GM19395 (cell line): ENCODE data around the gene RANBP3.
"Not testable (repeated sequence)": the region's sequence is repeated elsewhere in the genome, so short reads cannot be mapped to it uniquely, and the experiment has no call there.

ENCODE experiments used
- ATAC-seq: cut with Tn5 transposase; IDR thresholded peaks from one replicate; pipeline ENCODE4 v1.9.1; 2021; ENCODE audit warnings: mild to moderate bottlenecking, moderate library complexity; ENCODE audit not compliant: unreplicated experiment

Gene RANBP3

DNA sequence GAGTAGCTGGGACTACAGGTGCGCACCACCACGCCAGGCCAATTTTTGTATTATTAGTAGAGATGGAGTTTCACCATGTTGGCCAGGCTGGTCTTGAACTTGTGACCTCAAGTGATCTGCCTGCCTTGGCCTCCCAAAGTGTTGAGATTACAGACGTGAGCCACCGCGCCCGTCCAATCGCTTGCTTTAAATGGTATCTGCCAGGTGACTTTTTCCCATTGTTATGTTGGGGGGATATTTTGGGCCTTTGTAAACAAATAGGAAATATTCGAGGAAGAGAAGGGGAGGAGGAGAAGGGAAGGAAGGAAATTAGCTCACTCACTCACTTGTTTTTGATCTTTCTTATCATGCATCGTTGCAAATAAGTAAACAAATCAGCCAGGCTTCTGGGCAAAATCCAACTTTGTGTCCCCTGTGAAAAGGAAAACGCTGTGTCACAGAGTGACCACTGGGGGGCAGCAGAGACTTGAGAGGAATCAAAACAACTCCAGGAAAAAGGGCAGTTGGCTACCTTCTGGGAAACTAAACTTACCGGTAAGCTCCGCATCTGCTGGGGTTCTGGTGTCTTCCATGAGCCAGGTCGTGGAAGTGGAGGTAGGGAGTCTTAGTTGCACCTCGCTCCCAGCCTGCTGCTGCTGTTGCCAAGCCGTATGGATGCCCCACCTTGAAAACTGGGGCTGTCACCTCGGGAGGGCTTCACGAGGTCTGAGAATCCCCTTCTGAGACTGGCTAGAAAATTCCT lies 9.3 kb upstream of the RANBP3 start:
- no peak for ATAC-seq

DNA sequence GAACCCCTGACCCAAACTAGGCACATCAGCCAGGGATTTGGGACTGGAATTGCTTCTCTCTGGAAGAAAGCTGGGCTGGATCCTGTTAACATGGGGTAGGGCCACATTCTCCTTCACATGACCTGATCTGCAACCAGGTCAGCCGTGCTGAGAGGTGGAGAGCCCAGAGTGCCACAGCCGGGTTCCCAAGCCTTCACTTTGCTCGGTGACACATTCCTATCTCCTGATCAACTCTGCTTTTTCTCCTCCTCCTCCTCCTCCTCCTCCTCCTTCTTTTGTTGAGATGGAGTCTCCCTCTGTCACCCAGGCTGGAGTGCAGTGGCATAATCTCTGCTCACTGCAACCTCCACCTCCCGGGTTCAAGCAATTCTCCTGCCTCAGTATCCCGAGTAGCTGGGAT lies 7.9 kb upstream of the RANBP3 start:
- ATAC-seq, result not testable (repeated sequence)

DNA sequence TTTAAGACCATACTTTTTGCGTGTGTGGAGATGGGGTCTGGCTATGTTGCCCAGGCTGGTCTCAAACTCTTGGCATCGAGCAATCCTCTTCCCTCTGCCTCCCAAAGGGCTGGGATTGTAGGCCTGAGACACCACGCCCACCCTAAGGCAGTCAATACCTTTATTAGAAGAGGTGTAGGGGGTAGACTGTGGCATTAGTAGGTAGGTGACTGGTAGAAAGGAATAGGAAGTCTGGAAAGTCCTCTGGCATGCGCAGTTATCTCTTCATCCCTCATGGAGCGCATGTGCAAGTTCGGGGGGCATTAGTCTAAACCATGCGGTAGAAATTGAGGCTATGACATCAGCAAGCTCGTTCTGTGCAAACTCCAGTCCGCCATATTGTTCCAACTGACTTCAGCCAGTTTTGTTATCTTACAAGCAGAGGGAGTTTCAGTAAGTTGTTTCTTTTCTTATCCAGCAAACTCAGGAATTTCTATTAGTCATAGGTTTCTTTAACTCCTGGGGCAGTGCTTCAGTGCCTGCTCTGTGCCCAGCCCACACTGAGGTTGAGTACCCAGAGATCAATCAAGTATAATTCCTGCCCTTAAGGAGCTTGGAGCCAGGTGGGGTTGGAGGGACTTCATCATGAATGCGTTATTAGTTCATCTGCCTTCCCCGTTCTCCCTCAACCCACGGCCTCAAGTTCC lies 7.3 kb upstream of the RANBP3 start:
- no peak for ATAC-seq

DNA sequence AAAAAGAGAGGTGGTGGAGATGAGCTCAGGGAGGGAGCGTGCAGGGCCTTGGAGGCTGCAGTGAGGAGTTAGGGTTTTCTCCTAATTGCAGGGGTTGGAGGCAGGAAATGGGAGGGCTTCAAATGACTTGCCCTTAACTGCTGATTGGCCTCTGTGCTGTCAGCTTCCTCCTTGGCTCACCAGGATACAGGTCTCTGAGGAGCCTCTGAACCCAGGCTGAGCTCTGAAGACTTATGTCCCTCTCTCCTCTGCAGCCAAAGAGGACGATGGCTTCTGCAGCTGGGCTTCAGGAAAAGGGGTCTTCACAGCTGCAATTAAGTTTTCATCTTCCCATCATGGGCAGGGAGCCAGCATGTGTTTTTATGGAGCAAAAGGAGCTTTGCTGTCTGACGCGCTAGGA lies 6.7 kb upstream of the RANBP3 start:
- ATAC-seq, result no peak

DNA sequence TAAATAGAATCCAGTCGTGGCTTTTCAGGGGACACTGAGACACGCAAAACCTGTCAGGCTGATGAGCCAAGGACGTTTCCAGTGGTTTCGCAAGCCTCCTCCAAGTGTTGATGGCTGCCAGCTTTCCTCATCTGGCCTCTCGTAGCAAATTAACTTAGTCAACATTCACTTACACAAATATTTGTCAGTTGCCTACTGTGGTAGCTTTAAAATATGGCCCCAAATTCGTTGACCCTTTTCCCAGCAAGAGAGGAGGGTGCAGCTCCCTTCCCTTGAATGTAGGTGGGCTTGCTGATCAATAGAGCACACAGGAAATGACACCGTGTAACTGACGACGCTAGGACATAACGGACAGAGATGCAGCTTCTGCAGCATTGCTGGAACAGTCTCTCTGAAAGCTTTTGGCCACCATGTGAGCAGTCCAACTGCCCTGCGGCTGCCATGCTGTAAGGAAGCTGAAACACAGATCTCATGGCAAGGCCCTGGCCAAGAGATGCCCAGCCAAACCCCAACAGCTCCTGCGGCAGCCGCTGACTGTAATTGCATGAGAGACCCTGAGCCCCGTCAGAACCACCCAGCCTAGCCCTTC lies 5.5 kb upstream of the RANBP3 start:
- no peak for ATAC-seq

DNA sequence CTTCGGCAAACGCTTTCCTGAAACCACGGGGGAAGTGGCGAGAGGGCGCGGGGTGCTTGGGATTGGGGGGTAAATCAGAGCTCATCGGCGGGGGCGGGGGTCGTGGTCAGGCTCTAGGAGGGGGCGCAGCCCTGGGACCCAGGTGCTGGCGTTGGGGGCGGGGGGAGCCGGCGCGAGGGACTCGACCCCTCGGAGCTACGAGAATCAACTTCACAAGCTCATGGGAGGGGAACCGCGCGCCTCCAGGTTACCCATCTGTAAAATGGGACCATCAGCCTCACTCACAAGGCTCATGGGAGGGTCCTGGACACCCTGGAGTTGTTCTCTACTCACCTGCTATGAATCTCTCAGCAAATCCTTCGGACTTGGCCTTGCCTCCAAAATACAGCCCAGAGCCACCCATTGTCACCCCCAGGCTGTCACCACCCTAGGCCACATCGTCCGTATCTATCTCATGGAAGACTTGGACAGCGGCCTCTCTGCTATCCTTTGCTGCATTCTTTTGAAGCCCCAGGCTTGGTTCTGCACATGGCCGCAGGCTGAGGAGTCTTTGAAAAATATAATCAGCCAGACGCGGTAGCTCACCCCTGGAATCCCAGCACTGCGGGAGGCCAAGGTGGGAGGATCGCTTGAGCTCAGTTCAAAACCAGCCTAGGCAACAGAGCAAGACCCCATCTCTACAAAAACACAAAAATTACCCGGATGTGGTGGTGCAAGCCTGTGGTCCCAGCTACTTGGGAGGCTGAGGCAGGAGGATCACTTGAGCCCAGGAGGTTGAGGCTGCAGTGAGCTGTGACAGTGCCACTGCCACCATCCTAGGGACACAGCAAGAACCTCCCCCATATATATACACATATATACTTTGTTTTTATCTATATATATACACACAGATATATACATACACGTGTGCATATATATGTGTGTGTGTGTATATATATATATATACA lies 939 bp upstream of the RANBP3 start:
- ATAC-seq, result no peak

DNA sequence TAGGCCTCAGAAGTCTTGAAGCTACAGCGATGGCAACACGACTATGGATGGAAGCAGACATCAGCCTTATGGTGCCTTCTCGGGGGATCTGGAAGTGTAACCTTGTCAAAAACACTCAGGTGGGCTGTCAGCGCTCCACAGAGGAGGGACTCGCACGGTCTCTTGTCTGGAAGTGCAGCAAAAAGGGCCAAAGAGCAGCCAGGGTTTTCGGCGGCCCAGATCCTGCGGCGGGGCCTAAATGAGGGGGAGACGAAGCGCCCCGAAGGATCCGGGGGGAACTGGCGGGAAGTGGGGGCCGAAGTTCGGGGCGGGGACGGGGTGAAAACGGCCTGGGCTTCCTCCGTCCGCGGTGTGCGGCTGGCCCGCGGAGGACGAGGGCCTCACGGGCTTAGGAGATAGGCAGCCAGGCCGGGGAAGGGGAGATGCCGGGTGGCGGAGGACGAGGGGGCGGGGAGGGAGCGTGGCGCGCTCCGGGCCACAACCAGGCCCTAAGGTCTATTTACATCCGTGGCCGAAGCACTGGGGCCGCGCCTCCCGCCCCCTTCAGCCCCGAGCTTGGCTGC lies 637 bp downstream of the RANBP3 start:
- no peak for ATAC-seq

DNA sequence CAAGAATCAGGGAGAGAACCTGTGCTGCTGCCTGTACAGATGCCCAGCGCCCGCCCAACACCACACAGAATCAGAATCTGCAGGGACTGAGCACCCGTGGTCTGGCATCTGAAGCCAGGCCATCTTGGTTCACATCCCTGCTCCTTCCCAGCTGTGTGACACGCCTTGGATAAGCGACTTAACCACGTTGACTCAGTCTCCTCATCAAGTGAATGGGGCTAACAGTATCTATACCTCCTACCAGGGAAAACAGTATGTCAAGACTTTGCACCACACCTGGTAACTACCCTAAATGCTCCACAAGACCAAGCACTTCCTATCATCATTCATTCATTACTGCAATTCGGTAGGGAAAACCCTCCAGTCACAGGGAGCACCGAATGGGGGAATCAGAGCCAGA lies 1.2 kb downstream of the RANBP3 start:
- ATAC-seq, result no peak

DNA sequence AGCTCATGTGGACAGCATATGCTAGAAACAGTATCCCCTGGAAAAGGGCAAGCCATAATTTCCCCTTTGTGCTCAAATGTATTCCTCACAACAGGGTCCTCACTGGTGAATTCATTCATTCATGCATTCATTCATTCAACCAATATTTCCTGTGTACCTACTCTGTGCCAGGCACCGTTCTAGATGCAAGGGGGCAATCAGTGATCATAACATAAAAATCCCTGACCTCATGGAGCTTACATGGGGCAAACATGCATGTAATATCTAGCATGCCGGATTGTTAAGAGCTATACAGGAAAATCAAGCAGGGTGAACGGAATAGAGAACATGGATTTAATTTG lies 2.6 kb downstream of the RANBP3 start:
- ATAC-seq, result no peak

DNA sequence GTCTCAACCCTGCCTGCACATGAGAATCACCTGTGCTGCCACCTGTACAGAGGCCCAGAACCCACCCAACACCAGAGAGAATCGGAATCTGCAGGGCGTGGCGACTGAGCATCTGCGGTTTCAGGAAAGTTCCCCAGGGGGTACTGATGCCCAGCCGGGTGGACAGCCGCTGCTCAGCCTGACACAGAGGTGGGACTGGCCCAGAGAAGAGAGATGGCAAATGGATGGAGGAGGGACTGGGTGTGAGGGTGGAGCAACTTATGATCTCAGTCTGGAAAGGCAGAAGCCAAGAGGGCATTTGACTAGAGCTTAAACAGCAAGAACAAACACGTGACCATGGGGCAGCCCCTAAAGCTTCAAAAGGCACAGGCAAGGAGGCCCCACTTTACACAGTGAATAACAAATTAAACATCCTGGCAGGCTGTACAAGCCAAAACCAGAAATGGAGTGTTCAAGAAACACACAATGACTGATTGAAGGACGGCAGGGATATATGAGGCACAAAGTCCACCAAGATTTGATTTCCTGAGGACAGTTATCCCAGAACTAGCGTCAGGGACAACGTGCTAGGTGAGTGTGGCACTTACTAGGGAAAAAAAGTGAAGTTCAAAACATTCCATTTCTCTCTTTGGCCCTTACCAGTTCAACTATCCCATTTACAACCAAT lies 3.1 kb downstream of the RANBP3 start:
- no peak for ATAC-seq

DNA sequence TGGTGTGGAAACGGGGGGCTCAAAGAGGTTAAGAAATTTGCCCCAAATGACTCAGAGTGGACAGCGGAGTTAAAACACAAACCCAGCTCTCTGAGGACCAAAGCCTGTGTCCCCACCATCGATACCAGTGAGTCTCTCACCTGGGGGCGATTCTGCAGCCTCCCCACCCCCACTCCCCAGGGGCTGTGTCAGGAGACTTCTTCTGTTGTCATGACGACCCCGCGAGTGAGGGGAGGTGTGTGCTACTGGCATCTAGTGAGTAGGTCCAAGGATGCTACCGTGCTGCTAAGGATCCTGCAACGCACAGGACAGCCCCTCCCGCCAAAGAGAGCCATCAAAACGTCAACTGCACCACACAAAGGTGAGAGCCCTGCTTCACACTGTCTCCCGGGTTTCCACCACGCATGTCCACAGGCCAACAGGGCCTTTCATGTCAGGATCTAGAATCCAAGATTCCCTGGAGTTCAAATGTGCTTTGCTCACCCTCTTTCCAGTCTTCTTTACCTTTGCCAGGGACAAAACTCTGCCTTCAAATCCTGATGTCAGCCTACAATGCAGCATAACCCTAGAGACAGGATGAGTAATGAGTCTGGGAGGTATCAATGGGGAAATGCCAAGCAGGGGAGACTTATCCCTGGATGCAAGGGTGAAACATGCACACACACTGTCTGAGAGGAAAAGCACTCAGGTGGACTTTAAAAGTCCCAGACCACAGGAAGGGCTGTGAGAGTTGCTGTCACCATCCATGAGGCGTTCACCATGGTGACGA lies 3.9 kb downstream of the RANBP3 start:
- ATAC-seq, result no peak

DNA sequence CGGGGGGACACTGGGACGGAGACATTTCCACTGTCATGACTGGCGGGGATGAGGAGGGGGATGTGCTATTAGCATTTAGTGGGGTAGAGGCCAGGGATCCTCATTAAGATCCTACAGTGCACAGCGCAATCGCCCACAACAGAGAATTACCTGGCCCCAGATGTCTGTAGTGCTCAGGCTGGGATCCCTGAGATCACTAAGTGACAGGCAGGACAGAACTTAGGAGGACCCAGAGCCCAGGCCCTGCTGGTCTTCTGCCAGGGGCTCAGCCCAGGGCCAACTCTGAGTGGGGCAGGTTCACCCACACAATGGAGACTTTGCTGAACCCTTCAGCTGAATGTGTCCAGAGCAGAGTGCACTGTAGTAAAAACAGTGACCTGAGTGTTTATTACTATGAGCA lies 4.6 kb downstream of the RANBP3 start:
- no peak for ATAC-seq

DNA sequence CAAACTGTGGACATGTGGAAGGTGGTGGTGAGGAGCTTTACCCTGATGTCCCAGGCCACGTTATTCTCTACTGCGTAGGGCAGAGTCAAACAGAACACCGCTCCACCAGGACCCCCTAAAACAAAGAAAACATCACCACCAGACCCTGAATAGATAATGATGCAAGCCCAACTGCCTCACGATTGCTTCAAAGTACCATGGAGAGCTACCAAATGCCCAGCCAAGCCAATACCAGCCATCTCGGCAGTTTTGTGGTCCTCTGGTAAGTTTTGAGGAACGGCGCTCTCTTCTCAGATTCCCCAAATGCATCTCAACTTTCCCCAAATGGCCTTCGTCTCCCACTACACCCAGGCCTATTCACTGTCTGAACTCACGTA lies 5.6 kb downstream of the RANBP3 start:
- no peak for ATAC-seq

DNA sequence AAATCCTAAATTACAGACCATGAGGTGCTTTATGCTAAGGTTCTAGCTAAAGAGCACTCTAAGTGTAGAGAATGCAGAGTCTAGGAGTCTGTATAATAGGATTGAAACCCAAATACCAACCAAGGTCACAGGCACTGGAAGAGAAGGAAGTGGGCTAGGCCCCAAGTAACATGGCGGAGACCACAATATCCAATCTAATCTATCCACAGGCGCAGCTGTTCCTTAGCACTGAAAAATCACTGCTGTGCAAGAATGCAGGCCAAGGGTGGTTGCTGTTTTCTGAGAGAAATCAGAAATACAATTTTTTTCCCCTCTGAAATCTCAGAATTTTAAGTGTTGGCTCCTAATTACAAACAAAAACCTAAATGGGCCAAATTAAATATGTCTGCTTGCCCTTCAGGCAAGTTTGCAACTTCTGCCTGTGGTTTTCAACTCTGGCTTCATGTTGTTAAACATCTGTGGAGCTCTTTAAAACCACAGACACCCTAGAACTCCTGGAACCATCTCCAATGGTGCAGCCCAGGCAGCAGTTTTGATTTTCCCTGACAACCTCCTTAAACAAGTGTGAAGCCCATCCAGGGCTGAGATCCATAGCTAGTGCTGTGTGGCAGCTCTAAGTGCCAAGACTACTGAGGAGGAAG lies 6.1 kb downstream of the RANBP3 start:
- no peak for ATAC-seq

DNA sequence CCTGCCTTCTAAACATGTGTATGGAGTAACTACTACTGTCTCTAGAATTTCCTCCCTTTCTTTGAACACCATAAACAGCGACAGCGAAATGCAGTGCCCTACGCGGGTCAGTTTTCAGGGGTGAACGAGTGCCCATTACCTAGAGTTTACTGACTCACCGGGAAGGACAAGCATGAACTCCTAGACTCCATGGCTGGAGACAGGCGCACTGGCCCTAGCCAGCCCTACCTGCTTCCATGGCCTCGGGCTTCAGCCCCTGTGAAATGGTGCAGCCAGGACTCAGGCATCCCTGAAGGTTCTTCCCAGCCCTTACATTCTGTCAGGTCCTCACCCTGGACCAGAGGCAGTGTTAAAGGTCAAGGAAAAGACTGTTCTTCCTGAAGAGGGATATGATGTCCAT lies 8.5 kb downstream of the RANBP3 start:
- no peak for ATAC-seq

DNA sequence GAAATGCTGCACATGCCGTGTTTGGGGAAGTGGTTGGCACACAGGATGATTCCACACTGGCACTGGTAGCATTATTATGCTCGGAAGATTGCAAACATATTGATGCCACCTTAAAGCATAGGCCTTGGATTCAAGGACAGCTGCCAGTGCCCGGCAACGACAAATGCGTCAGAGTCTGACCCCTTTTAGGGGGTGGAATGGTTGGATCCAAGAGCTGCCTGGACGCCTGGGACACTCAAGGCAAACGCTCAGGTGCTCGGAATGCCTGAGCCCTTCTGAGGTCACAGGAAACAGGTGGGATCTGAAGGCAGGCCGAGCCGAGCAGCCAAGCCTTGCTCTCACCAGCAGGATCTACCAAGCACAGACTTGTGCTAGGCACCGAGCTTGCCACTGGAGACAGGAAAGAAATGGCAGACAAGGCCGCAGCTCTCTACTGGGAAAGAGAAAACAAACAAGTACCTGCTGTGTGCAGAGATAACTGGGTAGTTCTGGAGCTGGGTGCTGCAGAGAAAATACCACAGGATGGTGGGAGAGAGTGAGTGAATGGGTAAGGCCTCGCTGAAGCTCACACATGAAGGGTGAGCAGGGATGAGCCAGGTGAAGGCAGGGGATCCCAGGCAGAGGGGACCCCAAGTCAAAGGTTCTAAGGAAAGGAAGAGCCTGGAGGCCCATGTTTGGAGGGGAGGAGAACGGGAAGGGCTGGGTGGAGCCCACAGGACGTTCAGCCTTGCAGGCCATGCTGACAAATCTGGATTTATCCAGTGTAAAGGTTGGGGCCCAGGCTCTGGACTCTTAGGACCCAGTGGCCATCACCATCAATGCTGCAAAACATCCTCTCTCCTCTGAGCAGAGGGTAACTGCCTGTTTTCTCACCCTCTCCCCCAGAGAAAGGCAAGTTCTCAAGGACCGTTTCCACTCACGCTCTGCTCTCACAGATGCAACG lies 9.2 kb downstream of the RANBP3 start:
- ATAC-seq, result no peak

DNA sequence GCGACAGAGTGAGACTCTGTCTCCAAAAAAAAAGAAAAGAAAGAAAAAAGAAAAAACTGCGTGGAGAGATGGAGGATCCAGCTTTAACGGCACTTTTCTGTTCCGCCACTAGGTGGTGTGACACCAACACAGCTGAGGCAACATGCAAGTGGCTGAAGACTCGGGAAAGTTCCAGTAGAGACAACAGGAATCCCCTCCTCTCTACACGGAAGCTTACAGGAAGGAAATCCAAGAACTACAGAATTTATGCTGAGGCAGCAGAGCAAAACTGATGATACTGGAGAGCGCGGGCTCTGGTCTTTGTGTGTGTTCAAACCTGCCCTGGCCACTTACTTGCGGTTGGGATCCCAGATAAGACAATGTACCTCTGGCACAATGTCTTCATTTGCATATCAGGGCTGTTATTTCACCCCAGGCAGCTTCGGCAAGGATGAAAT lies 9.9 kb downstream of the RANBP3 start:
- no peak for ATAC-seq

DNA sequence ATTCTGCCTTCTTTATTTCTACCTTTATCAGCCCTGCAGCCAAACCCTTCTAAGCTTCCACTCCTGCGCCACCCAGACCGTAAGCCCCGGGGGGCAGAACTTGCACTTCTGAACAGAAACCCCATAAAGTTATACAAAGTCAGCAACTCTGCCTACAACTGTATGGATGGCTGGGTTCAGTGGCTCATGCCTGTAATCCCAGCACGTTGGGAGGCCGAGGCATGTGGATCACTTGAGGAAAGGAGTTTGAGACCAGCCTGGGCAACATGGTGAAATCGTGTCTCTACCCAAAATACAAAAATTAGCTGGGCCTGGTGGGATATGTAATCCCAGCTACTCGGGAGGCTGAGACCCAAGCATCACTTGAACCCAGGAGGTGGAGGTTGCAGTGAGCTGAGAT lies 10.4 kb downstream of the RANBP3 start:
- ATAC-seq, result no peak
